NB4 (cell line): ENCODE measurements around the gene C4orf50.

Experiments
- CTCF ChIP-seq: IDR thresholded peaks from one replicate; pipeline ENCODE4 v1.5.1; 2012; ENCODE audit warnings: low read depth, low read length
- MAX ChIP-seq: IDR thresholded peaks from 2 replicates; pipeline ENCODE4 v1.6.1; 2011; ENCODE audit warnings: low read depth, low read length
- POLR2A ChIP-seq: IDR thresholded peaks from 2 replicates; pipeline ENCODE4 v1.6.1; 2011; ENCODE audit warnings: mild to moderate bottlenecking; ENCODE audit not compliant: insufficient read length; ENCODE audit errors: extremely low read depth

GRCh38 chr4:6058531-6059374, 40.5 kb upstream of the C4orf50 start:
- TF ChIP-seq CTCF (no peak), POLR2A (no peak), MAX (no peak)
